HS-5 (cell line): ENCODE data around the gene KCNK18.

Source experiments
- DNase-seq: peaks from one replicate; pipeline ENCODE4 v3.0.0-alpha.2; 2012; ENCODE audit warnings: low read depth

Gene KCNK18

DNA sequence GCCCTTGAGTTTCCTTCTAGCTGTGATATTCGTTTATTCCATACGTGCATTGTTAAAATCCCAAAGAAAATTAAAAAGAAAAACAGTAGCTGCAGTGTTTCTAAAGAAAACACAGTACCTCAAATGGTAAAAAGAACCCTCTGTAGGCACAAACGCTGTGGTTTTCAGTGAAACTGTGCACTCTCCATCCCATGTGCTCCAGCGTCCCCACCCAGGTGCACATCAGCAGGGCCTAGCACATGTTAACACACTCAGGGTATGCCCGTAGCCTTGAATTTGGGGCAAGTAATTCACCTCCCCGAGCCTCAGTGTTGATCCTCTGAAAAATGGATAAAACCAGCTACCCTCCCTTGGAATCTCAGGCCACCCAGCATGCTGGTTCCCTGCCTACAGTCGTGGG, 53.1 kb downstream of the KCNK18 start:
- no peak for DNase-seq

- DNase-seq = no peak
Measured at GRCh38 chr10:117253908-117254307, 56.6 kb downstream of the KCNK18 start.

DNA sequence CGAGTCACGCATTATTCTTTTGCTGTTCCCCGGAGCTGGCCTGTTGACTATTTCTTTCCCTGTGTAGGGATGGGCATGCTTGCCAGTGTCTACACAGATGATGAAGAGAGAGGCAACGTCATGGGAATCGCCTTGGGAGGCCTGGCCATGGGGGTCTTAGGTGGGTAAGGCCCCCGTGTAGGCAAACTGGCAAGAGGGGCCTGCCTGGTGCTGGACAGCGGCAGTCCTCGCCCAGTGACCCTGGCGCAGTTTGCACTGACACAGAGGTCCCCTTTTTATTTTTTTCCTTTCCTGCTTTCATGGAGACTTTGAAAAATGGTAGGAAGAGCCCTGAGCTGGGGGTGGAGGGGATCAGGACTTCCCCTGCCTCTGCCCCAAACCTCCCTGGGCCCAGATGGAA, 57.0 kb downstream of the KCNK18 start:
- DNase-seq = no peak

- no peak for DNase-seq
Measured at GRCh38 chr10:117254774-117255735, 57.8 kb downstream of the KCNK18 start.

- DNase-seq = no peak
Measured at GRCh38 chr10:117255835-117256460, 58.7 kb downstream of the KCNK18 start.

- DNase-seq = no peak
Measured at GRCh38 chr10:117256910-117257309, 59.6 kb downstream of the KCNK18 start.

GRCh38 chr10:117257721-117258120, 60.4 kb downstream of the KCNK18 start:
- DNase-seq = no peak

DNA sequence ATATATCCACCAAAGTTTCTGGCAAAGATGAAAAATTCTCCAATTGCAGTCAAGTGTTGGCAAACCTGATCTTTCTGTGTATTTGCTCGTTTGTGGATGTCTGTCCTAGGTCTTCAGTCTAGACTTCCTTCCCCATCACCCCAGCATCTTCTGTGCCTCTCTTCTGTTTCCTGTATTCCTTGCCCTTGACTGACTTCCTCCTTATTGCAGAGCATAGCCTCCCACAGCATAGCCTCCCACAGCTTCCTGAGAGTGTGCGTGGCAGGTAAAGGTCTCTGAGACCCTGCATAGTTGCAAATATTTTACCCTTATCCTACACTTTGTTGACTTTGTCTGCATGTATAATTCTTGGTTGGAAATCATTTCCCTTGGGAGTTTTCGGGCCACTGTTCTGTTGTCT, 62.0 kb downstream of the KCNK18 start:
- no peak for DNase-seq
